A673 (cell line): ENCODE measurements around the gene CAMSAP1. TPM values are rescaled to one million over a fixed set of nuclear protein-coding genes. Genes with fewer than 3 reads are reported as not detected.

Experiments
- BruUV-seq: library from RNA; stranded (reverse); fragments of 400-500 nt; replicated peaks from 2 replicates; lab custom pipeline; 2021; lab: Mats Ljungman, UMichigan
- CTCF ChIA-PET: fragments of 300-600 bp; sonication (Branson Sonifier 250); formaldehyde crosslinking; loops from one replicate; lab custom pipeline; 2022; ENCODE audit warnings: antibody characterized with exemption; lab: Charles Lee
- POLR2A ChIA-PET: fragments of 300-600 bp; sonication (Branson Sonifier 250); formaldehyde crosslinking; loops from one replicate; lab custom pipeline; 2022; ENCODE audit warnings: antibody characterized with exemption; ENCODE audit not compliant: low non-redundant PET; lab: Charles Lee
- DNase-seq: peaks from one replicate; pipeline ENCODE4 v3.0.0-alpha.2; 2015; ENCODE audit warnings: low spot score
- H3K27ac ChIP-seq: fragments of 200-600 bp; sonication (generic); 2 replicates; pipeline ENCODE4 v1.5.1; 2016; ENCODE audit warnings: mixed run types, low read depth, mild to moderate bottlenecking, mixed read lengths, antibody characterized with exemption, low read length; ENCODE audit not compliant: poor library complexity, severe bottlenecking
- H3K27me3 ChIP-seq: fragments of 200-600 bp; sonication (generic); replicated peaks from 2 replicates; pipeline ENCODE4 v1.6.1; 2017; ENCODE audit warnings: mixed run types, low read depth, mild to moderate bottlenecking, mixed read lengths, antibody characterized with exemption, low read length; ENCODE audit not compliant: insufficient read depth, poor library complexity
- H3K36me3 ChIP-seq: fragments of 200-600 bp; sonication (generic); 2 replicates; pipeline ENCODE4 v1.6.1; 2016; ENCODE audit warnings: mixed run types, mild to moderate bottlenecking, mixed read lengths, antibody characterized with exemption, low read length; ENCODE audit not compliant: insufficient read depth, poor library complexity, severe bottlenecking
- H3K4me1 ChIP-seq: fragments of 200-600 bp; sonication (generic); 2 replicates; pipeline ENCODE4 v1.6.1; 2017; ENCODE audit warnings: mixed run types, mild to moderate bottlenecking, mixed read lengths, antibody characterized with exemption, low read length; ENCODE audit not compliant: insufficient read depth, poor library complexity, severe bottlenecking
- H3K4me3 ChIP-seq: fragments of 200-600 bp; sonication (generic); 2 replicates; pipeline ENCODE4 v1.5.1; 2016; ENCODE audit warnings: low read depth, mixed run types, mild to moderate bottlenecking, mixed read lengths, low read length; ENCODE audit not compliant: poor library complexity, severe bottlenecking
- H3K9me3 ChIP-seq: fragments of 200-600 bp; sonication (generic); 2 replicates; pipeline ENCODE4 v1.6.1; 2016; ENCODE audit warnings: mixed run types, low read depth, mild to moderate bottlenecking, mixed read lengths, antibody characterized with exemption, low read length; ENCODE audit not compliant: poor library complexity, severe bottlenecking
- EZH2 ChIP-seq: fragments of 200-600 bp; sonication (generic); IDR thresholded peaks from 2 replicates; pipeline ENCODE4 v1.6.1; 2017; ENCODE audit warnings: borderline replicate concordance, low read depth, mild to moderate bottlenecking, mixed read lengths, antibody characterized with exemption, low read length; ENCODE audit not compliant: poor library complexity, severe bottlenecking
- intact Hi-C: fragments of 100-400 bp; cut with micrococcal nuclease; formaldehyde crosslinking; loops from one replicate; pipeline ENCODE4 v1.10.0; 2022; ENCODE audit not compliant: unreplicated experiment
- total RNA-seq: library from RNA; stranded (reverse); gene quantifications from 2 replicates; pipeline ENCODE4 v1.2.3, GENCODE V29; 2021
- TF ChIP-seq, protein P1 (sequence below): fragments of 300-800, 200-600 bp; sonication (generic); conservative IDR thresholded peaks from 2 replicates; pipeline ENCODE4 v1.5.1; 2017; ENCODE audit warnings: low read depth, mild to moderate bottlenecking, antibody characterized with exemption, low read length, moderate library complexity, mixed read lengths

CAMSAP1 gene
- total RNA-seq, 1 experiment from 2014 or later = 52.3 TPM

DNA sequence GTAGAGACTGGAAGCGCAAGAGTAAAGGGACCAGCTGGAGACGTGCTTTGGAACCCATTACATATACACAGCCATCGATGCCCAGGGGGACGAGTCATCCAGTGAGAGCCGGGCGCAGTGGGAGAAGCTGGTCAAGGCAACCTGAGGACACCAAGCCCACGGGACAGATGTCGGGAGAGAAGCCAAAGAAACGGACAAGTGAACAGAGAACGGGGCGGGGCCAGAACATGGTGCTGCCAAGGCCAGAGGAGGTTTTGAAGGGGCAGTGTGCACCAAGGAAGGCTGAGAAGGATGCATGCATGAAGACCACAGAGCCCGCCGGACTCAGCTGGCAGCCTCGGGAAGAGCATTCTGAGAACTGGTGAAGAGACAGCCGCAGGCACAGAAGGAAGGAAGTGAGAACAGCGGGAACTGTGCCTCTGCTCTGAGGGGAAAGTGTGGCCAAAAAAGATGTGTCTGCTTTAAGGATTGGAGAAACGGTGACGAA lies 20.3 kb downstream of the CAMSAP1 start:
- no peak for TF ChIP-seq EZH2
- TF ChIP-seq, protein P1, sequence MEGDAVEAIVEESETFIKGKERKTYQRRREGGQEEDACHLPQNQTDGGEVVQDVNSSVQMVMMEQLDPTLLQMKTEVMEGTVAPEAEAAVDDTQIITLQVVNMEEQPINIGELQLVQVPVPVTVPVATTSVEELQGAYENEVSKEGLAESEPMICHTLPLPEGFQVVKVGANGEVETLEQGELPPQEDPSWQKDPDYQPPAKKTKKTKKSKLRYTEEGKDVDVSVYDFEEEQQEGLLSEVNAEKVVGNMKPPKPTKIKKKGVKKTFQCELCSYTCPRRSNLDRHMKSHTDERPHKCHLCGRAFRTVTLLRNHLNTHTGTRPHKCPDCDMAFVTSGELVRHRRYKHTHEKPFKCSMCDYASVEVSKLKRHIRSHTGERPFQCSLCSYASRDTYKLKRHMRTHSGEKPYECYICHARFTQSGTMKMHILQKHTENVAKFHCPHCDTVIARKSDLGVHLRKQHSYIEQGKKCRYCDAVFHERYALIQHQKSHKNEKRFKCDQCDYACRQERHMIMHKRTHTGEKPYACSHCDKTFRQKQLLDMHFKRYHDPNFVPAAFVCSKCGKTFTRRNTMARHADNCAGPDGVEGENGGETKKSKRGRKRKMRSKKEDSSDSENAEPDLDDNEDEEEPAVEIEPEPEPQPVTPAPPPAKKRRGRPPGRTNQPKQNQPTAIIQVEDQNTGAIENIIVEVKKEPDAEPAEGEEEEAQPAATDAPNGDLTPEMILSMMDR = no peak
- H3K27me3 ChIP-seq = no peaks in the 10 kb centered on the region
- intact Hi-C loops = no loop called here
- POLR2A ChIA-PET = no interaction called here
- no TSS peak for BruUV-seq
- no peaks in the 10 kb centered on the region for H3K9me3 ChIP-seq
- CTCF ChIA-PET = no interaction called here
- DNase-seq = peak; percentile 46
- peak overlapping the region; percentile 49 for H3K27ac ChIP-seq
- peaks cover 57% of the 10 kb centered on the region for H3K4me1 ChIP-seq
- H3K4me3 ChIP-seq = no peak overlapping the region
- no peaks in the 10 kb centered on the region for H3K36me3 ChIP-seq

DNA sequence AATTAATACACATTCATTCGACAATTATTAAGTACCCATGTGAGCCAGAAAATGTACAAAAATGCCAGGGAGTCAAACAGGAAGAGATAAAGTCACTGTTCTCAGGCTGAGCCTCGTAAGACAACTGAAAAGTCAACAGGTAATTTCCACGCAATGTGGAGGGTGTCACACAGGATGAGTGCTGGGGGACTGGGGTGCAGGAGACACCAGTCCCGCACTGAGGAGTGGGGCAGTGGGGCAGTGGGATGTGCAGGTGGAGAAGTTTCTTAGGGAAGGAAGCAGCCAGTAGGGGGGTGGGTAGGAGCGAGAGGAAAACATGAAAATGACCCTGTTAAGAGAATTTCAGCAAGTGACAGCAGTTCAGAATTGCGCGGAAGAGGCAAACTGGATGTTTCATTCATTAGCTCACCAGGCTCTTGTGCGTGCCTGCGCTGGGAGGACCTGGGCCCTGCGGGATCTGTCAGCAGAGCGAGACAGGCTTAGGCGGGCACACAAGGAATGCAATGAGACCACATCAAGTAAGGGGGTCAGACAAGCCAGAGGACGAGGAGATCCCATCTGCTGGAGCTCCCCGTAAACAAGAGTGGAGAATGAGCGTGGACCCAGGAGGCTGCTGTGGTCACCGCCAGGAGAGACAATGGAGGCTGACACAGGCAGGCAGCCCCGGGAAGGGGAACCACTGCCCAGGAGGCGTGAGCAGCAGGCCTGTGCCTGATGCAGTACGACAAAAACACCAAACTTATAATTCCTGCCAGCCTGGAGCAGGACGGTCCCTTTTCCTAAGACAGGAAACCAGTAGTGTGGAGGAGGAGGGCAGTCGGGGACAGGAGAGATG lies 21.0 kb downstream of the CAMSAP1 start:
- no TSS peak for BruUV-seq
- Histone ChIP-seq H3K36me3 (no peaks in the 10 kb centered on the region), H3K4me1 (peaks cover 52% of the 10 kb centered on the region), H3K27me3 (no peaks in the 10 kb centered on the region), H3K4me3 (no peak overlapping the region), H3K9me3 (no peaks in the 10 kb centered on the region), H3K27ac (peak overlapping the region; percentile 49)
- ChIA-PET CTCF (no interaction called here), POLR2A (no interaction called here)
- no peak for TF ChIP-seq EZH2
- TF ChIP-seq, protein P1 = no peak
- no peak for DNase-seq
- intact Hi-C loops = no loop called here

DNA sequence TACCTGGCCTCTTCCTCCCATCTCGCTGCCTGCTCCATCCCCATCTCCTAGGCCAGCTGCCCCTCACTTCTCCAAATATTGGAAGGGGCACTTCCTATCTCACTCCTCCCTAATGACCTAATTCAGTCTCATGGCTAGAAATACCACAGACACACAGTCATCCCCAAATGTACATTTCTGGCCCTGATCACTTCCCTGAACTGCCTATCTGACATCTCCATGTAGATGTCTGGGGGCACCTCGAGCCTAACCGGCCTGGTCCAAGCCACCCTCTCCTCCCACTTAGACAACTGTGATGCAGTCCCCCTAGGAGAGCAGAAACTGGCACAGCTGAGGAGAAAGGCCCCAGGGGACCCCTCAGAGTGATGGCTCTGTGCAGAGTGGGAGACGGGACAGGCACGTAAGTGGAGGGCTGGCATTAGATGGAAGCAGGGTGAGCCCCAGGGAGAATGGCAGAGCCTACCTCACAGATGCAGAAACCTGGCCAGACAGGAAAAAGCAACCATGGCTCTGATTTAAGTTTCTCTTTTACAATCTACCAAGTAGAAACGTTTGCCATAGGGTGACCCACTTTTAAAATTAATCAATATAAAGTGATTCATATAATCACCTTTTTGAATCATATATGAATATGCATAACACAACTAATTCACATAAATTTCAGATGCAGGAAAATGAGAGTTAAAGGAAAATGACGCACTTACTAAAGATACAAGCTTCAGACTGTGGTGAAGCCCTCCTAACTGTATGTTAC lies 22.1 kb downstream of the CAMSAP1 start:
- no peaks in the 10 kb centered on the region for H3K27me3 ChIP-seq
- BruUV-seq = no TSS peak
- H3K4me1 ChIP-seq = peaks cover 41% of the 10 kb centered on the region
- no peak for TF ChIP-seq EZH2
- TF ChIP-seq, protein P1 = no peak
- DNase-seq = no peak
- peak overlapping the region; percentile 5 for H3K27ac ChIP-seq
- H3K36me3 ChIP-seq = no peaks in the 10 kb centered on the region
- ChIA-PET POLR2A (no interaction called here), CTCF (no interaction called here)
- no peak overlapping the region for H3K4me3 ChIP-seq
- intact Hi-C loops = no loop called here
- no peaks in the 10 kb centered on the region for H3K9me3 ChIP-seq
